KOPT-K1 (cell line): ENCODE measurements around the gene GCSAM.
A peak's percentile ranks its signal among the peaks of the same experiment; 100 is the strongest.

Experiments
- H3K27ac ChIP-seq: fragments of 200-600 bp; sonication (generic); 2 replicates; pipeline ENCODE4 v1.5.1; 2016; ENCODE audit warnings: antibody characterized with exemption, mild to moderate bottlenecking, low read depth, low read length; ENCODE audit not compliant: poor library complexity, severe bottlenecking
- H3K36me3 ChIP-seq: fragments of 200-600 bp; sonication (generic); 2 replicates; pipeline ENCODE4 v1.5.1; 2017; ENCODE audit warnings: antibody characterized with exemption, mild to moderate bottlenecking, low read length, moderate library complexity; ENCODE audit not compliant: insufficient read depth
- H3K9me3 ChIP-seq: fragments of 200-600 bp; sonication (generic); 2 replicates; pipeline ENCODE4 v1.5.1; 2017; ENCODE audit warnings: antibody characterized with exemption, low read length, mild to moderate bottlenecking; ENCODE audit not compliant: insufficient read depth, poor library complexity, severe bottlenecking

Gene GCSAM

GRCh38 chr3:112096176-112096575, 36.9 kb downstream of the GCSAM start:
- H3K9me3 ChIP-seq: no peaks in the 10 kb centered on the region
- H3K36me3 ChIP-seq: no peaks in the 10 kb centered on the region
- no peak overlapping the region for H3K27ac ChIP-seq

GRCh38 chr3:112095731-112096130, 37.3 kb downstream of the GCSAM start:
- Histone ChIP-seq H3K9me3 (no peaks in the 10 kb centered on the region), H3K27ac (no peak overlapping the region), H3K36me3 (no peaks in the 10 kb centered on the region)

GRCh38 chr3:112093180-112093522, 39.9 kb downstream of the GCSAM start:
- no peak overlapping the region for H3K27ac ChIP-seq
- H3K36me3 ChIP-seq: no peaks in the 10 kb centered on the region
- H3K9me3 ChIP-seq: no peaks in the 10 kb centered on the region

DNA sequence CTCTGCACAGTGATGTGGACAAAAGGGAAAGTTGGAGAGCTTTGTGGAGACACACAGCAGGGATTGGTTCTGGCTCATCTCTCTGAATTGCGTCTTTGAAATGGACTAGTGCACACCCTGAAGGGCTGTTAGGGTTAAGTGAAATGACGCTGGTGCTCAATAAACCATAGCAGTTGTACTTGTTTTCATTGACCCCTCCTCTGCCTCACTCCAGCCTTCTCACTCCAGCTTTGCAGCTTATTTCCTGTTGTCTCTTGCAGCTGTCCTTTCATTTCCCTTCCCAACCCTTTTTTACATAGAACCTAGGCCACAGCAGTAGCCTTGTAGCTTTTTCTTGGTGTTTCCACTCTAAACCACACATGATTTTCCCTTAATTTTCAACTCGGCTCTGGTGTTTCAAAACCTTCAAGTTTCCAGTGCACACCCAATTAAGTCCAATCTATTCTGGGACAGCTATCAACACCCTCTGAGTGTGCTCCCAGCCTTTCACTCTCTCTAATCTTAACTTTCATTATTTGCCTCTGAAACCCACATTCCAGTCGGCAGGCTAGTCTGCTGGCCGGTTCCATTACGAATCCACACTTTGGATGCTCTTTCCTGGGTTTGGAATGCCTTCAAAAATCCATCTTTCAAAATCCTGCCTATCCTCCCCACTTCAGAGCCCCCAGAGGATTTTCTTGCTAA, 40.4 kb downstream of the GCSAM start:
- Histone ChIP-seq H3K36me3 (no peaks in the 10 kb centered on the region), H3K9me3 (no peaks in the 10 kb centered on the region), H3K27ac (no peak overlapping the region)

- no peaks in the 10 kb centered on the region for H3K36me3 ChIP-seq
- H3K9me3 ChIP-seq: no peaks in the 10 kb centered on the region
- peak overlapping the region; percentile 1 for H3K27ac ChIP-seq
These were observed 42.0 kb downstream of the GCSAM start for GRCh38 chr3:112090887-112091586.

DNA sequence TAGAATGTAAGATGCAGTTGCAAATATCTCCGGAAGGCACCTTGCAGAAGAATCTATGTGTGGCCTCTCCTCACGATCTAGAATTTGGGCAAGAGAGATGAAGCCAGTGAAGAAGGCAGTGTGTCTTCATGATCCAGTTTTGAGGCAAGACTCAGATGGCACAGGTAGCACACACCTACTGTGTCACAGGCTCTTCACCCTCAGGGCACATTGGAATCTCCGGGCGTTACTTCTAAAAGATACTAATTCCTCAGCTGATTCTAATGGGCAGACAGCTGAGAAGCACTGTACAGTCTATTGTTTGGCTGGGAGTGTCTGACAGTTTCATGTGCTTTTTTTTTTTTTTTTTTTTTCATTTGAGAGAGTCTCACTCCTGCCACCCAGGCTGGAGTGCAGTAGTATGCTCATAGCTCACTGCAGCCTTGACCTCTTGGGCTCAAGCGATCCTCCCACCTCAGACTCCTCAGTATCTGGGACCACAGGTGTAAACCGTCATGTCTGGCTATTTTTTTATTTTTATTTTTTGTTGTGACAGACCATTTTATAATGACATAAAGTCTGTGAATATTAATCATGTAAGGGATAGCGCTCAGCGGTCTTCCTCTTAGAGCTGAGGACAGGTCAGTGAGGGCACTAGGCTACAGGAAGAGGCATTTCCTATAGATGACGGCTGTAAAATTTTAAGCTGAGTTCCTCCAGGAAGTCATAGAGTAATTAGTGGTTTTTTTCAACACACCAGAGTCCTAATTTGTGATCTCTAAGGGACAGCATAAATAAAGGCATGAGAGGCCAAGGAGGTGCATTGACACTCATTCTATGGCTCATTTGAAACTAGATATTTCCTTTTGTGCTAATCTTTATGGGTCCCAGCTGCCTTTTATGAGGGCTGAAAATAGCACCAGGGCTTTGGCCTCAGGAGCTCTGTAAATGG, 42.8 kb downstream of the GCSAM start:
- Histone ChIP-seq H3K36me3 (no peaks in the 10 kb centered on the region), H3K27ac (peak overlapping the region; percentile 1), H3K9me3 (no peaks in the 10 kb centered on the region)

GRCh38 chr3:112088944-112089343, 44.1 kb downstream of the GCSAM start:
- Histone ChIP-seq H3K27ac (no peak overlapping the region), H3K36me3 (no peaks in the 10 kb centered on the region), H3K9me3 (no peaks in the 10 kb centered on the region)

GRCh38 chr3:112087746-112088145, 45.3 kb downstream of the GCSAM start:
- no peaks in the 10 kb centered on the region for H3K36me3 ChIP-seq
- no peak overlapping the region for H3K27ac ChIP-seq
- H3K9me3 ChIP-seq: no peaks in the 10 kb centered on the region

DNA sequence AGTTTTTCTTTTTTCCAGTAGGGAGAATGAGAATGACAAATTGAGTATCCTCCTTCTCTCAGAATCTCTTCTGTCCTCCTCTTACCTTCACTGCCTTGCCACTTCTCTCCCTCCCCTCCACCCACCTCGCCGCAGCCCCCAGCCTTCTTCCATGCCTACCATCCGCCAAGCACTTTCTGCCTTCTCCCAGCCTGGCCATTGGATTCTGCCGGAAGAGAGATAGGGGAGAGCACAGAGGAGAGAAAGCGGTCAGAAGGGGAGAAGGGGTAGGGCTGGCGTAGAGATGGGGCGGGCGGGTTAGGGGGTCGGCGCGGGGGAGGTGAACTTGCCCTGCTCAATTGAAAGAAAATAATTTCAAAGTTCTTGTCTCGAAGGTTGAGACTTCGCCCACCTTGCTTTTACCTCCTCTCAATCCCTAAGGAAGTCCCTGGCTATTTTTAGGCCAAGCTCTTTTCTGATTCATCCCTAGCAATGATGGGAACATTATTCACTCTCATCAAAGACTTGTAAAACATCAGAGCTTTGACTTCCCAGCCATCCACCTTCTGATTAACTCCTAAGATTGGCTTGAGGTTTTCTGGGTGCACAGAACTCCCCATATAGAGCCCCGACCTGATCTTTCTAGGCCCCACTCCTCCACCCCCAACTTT, 46.0 kb downstream of the GCSAM start:
- Histone ChIP-seq H3K27ac (no peak overlapping the region), H3K9me3 (no peaks in the 10 kb centered on the region), H3K36me3 (no peaks in the 10 kb centered on the region)

DNA sequence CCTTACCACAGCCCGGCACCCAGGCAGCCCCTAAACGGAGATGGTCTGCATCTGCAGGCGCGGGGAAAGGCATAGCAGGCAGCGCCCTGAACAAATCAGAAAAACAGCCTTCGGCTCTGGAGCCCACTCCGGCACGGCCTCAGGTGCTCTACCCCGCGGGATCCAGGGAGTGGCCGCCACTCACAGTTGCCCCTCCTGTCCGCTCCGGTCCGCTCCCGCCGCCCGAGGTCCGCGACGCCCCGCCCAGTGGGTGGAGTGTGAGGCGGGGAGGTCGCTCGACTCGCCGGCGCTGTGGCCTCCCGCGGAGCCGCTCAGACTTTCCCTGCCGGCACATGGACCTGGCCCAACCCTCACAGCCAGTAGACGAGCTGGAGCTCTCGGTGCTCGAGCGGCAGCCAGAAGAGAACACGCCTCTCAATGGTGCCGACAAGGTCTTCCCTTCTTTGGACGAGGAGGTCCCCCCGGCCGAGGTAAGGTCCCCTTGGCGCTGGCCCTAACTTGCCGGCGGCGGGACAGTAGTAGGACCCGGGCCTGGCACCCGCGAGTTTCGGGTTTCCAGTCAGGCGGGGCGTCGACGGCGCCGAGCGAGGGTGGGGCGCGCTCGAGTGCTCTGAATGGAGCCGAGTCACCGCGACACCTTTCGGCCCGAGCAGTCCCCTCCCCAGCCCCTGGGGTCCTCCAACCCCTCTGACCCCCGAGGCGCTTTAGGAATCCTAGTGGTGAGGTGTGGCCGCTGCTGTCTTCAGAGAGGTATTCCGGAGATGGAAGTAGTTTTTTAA, 46.8 kb downstream of the GCSAM start, which contains the start of gene C3orf52:
TSS of gene C3orf52 (plus strand) at position 314 of the 779 bp plus-strand sequence. CDS start at position 333, 19 bp downstream.
- Histone ChIP-seq H3K27ac (no peak within 1 kb of the TSS), H3K9me3 (no peaks in the 10 kb centered on the region), H3K36me3 (no peaks in the 10 kb centered on the region)

DNA sequence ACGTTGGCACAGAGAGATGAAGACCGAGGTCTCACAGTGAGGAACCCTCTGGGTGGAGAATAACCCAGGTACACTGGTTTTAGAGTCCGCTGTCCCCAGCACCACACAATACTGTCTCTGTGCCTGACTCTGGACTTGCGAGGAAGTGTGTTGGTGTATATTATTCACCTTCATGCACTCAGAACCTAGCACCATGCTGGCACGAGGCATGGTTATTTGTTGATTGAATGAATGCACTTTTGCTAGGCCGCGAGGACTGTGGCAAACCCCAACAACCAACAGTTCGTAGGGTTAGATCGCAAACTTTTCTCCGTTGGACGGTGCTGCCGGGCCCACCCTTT, 47.3 kb downstream of the GCSAM start:
- Histone ChIP-seq H3K9me3 (no peaks in the 10 kb centered on the region), H3K36me3 (no peaks in the 10 kb centered on the region), H3K27ac (no peak overlapping the region)

- Histone ChIP-seq H3K36me3 (no peaks in the 10 kb centered on the region), H3K27ac (no peak overlapping the region), H3K9me3 (no peaks in the 10 kb centered on the region)
These were observed 47.9 kb downstream of the GCSAM start for GRCh38 chr3:112084980-112085705.

DNA sequence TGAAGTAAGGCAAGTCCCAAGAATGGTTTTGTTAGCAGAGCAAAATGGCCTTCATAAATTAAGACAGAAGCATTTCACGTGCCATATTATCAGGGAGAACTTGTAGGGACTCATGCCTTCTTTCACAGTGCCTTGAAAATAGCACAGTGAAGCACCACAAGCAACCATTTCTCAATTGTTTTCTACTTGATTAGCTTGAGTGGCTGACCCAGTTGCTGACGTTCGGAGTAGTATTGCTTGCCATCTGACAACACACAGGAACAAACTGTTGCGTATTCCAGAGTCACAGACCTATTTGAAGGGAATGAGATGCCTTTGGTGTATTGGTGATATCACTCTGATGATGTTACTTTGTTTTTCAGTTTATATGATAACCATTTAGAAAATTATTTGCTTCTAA, 49.8 kb downstream of the GCSAM start:
- Histone ChIP-seq H3K27ac (no peak overlapping the region), H3K36me3 (no peaks in the 10 kb centered on the region), H3K9me3 (no peaks in the 10 kb centered on the region)
